ENCODE measurements around the gene FOXC1. TPM values are rescaled to one million over a fixed set of nuclear protein-coding genes. Genes with fewer than 3 reads are reported as not detected.

FOXC1 gene
- total RNA-seq, 1 experiment from 2014 or later: not detected

DNA sequence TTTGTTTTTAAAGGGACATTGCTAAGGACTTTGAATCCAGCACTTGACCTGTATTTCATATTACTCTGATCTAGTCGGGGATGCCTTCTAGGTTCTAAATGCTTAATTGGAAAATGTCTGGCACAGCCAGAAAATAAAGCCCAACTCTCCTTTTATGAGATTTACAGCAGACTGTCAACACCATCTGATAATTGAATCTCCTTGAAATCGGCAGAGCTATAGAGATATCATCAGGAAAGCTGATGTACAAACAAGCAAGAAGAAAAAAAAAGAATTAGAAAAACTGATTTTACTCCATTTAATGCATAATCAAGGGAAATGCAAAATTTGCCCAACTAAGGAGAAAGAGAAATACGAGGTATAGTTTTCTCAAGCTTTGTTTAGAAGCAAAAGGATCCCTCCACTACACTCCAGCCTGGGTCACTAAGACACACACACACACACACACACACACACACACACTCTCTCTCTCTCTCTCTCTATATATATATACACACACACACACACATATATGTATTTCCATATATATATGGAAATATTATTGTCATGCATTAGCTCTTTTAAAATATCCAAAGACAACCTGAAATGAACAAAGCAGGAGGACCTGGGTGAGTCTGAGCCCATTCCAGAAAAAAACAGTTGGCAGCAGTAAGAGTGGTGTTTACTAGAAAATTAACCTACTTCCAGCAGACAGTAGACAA, 9.5 kb upstream of the FOXC1 start:
- no peaks in the 10 kb centered on the region for H3K4me1 ChIP-seq (ENCODE audit: insufficient read depth, low read length)
- H3K27me3 ChIP-seq (ENCODE audit: insufficient read depth, low read length): peaks cover 18% of the 10 kb centered on the region
- Mint-ChIP-seq H3K9me3 (no peaks in the 10 kb centered on the region), H3K27ac (no peak overlapping the region), H3K4me1 (peaks cover 13 to 19% of the 10 kb centered on the region in 2 experiments), H3K36me3 (ENCODE audit: insufficient read depth in 1 of 3, low read depth in 3 of 3) (no peaks in the 10 kb centered on the region), H3K27me3 (ENCODE audit: low read depth) (peaks cover 66% of the 10 kb centered on the region), H3K4me3 (no peak overlapping the region)
- H3T11ph ChIP-seq (ENCODE audit: low read length): no peak overlapping the region
- H3K4me2 ChIP-seq (ENCODE audit: insufficient read depth, insufficient read length, low read length): no peak overlapping the region
- no peak overlapping the region for H2BK15ac ChIP-seq (ENCODE audit: low read depth, low read length)
- no peak overlapping the region for H2AFZ ChIP-seq (ENCODE audit: low read length)
- H2BK5ac ChIP-seq (ENCODE audit: insufficient read length, low read length): no peak overlapping the region
- H3K23ac ChIP-seq (ENCODE audit: insufficient read length, low read depth, low read length): no peak overlapping the region
- no peak overlapping the region for H3K56ac ChIP-seq (ENCODE audit: insufficient read length, low read depth, low read length)
- H4K8ac ChIP-seq (replicated peaks; ENCODE audit: insufficient read length, low read depth, low read length): no peak overlapping the region
- no peak overlapping the region for H3K27ac ChIP-seq (ENCODE audit: insufficient read length, low read depth, low read length)
- no peaks in the 10 kb centered on the region for H3K79me2 ChIP-seq (ENCODE audit: insufficient read depth, low read length)
- no CpG with 5 or more reads among the region's 3 CpGs for WGBS (ENCODE audit: extremely low coverage, insufficient read length, low lambda C conversion rate)
- no peaks in the 10 kb centered on the region for H3K79me1 ChIP-seq (ENCODE audit: insufficient read depth, low read depth, low read length, poor library complexity, severe bottlenecking)
- H3K14ac ChIP-seq (ENCODE audit: insufficient read depth, low read length): no peak overlapping the region
- H3K9me3 ChIP-seq (ENCODE audit: control insufficient read depth, low read depth, low read length): no peaks in the 10 kb centered on the region
- no peak overlapping the region for H4K91ac ChIP-seq (ENCODE audit: insufficient read length, low read depth, low read length)
- H3K9ac ChIP-seq (ENCODE audit: extremely low read depth, insufficient read length, low read length): no peak overlapping the region
- no peak overlapping the region for H4K5ac ChIP-seq (ENCODE audit: insufficient read length, low read depth, low read length)
- no peak for TF ChIP-seq CTCF (conservative IDR thresholded peaks at IDR 0.05)
- no peak overlapping the region for H3K4ac ChIP-seq (ENCODE audit: low read depth, low read length)
- H4K20me1 ChIP-seq (ENCODE audit: control insufficient read depth, insufficient read depth, insufficient read length): no peaks in the 10 kb centered on the region
- peaks cover 6% of the 10 kb centered on the region for H3K23me2 ChIP-seq (ENCODE audit: insufficient read length, low read depth, low read length, poor library complexity, severe bottlenecking)
- H3K18ac ChIP-seq (ENCODE audit: insufficient read length, low read depth, low read length): no peak overlapping the region
- H2BK20ac ChIP-seq (ENCODE audit: low read depth, low read length, poor library complexity, severe bottlenecking): no peak overlapping the region
- no peak overlapping the region for H2BK120ac ChIP-seq (ENCODE audit: low read depth, low read length, poor library complexity, severe bottlenecking)
- H2BK12ac ChIP-seq (ENCODE audit: insufficient read length, low read depth, low read length): no peak overlapping the region
- DNase-seq: no peak
- H2AK5ac ChIP-seq (ENCODE audit: insufficient read length, low read length): no peak overlapping the region

Data from H9 (cell line).